IMR-90 (cell line): ENCODE measurements around the gene TUBB6. TPM values are rescaled to one million over a fixed set of nuclear protein-coding genes. Genes with fewer than 3 reads are reported as not detected.

Experiments
- ATAC-seq: fragments of 200-7000 bp; cut with Tn5 transposase; 2 replicates; pipeline ENCODE4 v1.9.1; 2020; ENCODE audit warnings: low read depth, mild to moderate bottlenecking, moderate library complexity
- BruUV-seq: library from RNA; stranded (reverse); fragments of 400-500 nt; replicated peaks from 2 replicates; lab custom pipeline; 2021; lab: Mats Ljungman, UMichigan
- CTCF ChIA-PET: fragments of 300-600 bp; formaldehyde crosslinking; extraction: SDS; loops from one replicate; lab custom pipeline; 2021; ENCODE audit warnings: antibody characterized with exemption; lab: Yijun Ruan, JAX
- POLR2A ChIA-PET: fragments of 300-600 bp; sonication (Branson Sonifier 250); formaldehyde crosslinking; loops from one replicate; lab custom pipeline; 2022; ENCODE audit warnings: antibody characterized with exemption; ENCODE audit not compliant: unreplicated experiment; lab: Charles Lee
- DNase-seq: peaks from one replicate; pipeline ENCODE4 v3.0.0; 2013
- H2AFZ ChIP-seq: replicated peaks from 2 replicates; pipeline ENCODE3; 2013; ENCODE audit warnings: low read length, mild to moderate bottlenecking; ENCODE audit not compliant: poor library complexity
- H2AK5ac ChIP-seq: 2 replicates; pipeline ENCODE4 v1.6.1; 2013; ENCODE audit warnings: low read depth, low read length, inconsistent platforms
- H2AK9ac ChIP-seq: replicated peaks from 2 replicates; pipeline ENCODE3; 2013; ENCODE audit warnings: mild to moderate bottlenecking, low read depth, low read length, moderate library complexity; ENCODE audit not compliant: poor library complexity
- H2BK120ac ChIP-seq: 2 replicates; pipeline ENCODE4 v1.6.1; 2013; ENCODE audit warnings: low read depth, low read length, inconsistent platforms
- H2BK15ac ChIP-seq: 3 replicates; pipeline ENCODE4 v1.6.1; 2013; ENCODE audit warnings: low read depth, low read length, inconsistent platforms
- H2BK20ac ChIP-seq: 2 replicates; pipeline ENCODE4 v1.6.1; 2013; ENCODE audit warnings: low read depth, mild to moderate bottlenecking, inconsistent platforms, low read length, moderate library complexity
- H2BK5ac ChIP-seq: 2 replicates; pipeline ENCODE4 v1.6.1; 2013; ENCODE audit warnings: mild to moderate bottlenecking, low read depth, low read length, inconsistent platforms; ENCODE audit not compliant: poor library complexity, severe bottlenecking
- H3K14ac ChIP-seq: replicated peaks from 2 replicates; pipeline ENCODE4 v1.6.1; 2013; ENCODE audit warnings: low read depth, low read length, inconsistent platforms
- H3K18ac ChIP-seq: 2 replicates; pipeline ENCODE4 v1.6.1; 2013; ENCODE audit warnings: low read depth, low read length, control low read depth
- H3K23ac ChIP-seq: 2 replicates; pipeline ENCODE4 v1.6.1; 2013; ENCODE audit warnings: low read depth, low read length, inconsistent platforms
- H3K27ac ChIP-seq: 2 replicates; pipeline ENCODE4 v1.5.1; 2013; ENCODE audit warnings: mild to moderate bottlenecking, control low read depth, low read length; ENCODE audit not compliant: insufficient read depth
- H3K27me3 ChIP-seq: 2 replicates; pipeline ENCODE4 v1.6.1; 2013; ENCODE audit warnings: low read length; ENCODE audit not compliant: control insufficient read depth, insufficient read depth
- H3K36me3 ChIP-seq: 2 replicates; pipeline ENCODE4 v1.6.1; 2013; ENCODE audit warnings: low read length, mixed read lengths; ENCODE audit not compliant: control insufficient read depth, insufficient read depth
- H3K4ac ChIP-seq: 2 replicates; pipeline ENCODE4 v1.6.1; 2013; ENCODE audit warnings: low read depth, low read length, inconsistent platforms
- H3K4me1 ChIP-seq: 2 replicates; pipeline ENCODE4 v1.6.1; 2013; ENCODE audit warnings: low read length, mixed read lengths; ENCODE audit not compliant: control insufficient read depth, insufficient read depth
- H3K4me2 ChIP-seq: 2 replicates; pipeline ENCODE4 v1.6.1; 2013; ENCODE audit warnings: low read depth, mild to moderate bottlenecking, control low read depth, low read length, moderate library complexity
- H3K4me3 ChIP-seq: 2 replicates; pipeline ENCODE4 v1.5.1; 2013; ENCODE audit warnings: low read depth, mild to moderate bottlenecking, control low read depth, low read length, moderate library complexity; ENCODE audit not compliant: insufficient read depth
- H3K56ac ChIP-seq: 2 replicates; pipeline ENCODE4 v1.6.1; 2013; ENCODE audit warnings: low read length, inconsistent platforms; ENCODE audit not compliant: insufficient read depth; ENCODE audit errors: extremely low read depth
- H3K79me1 ChIP-seq, 2 experiments: 2 replicates each; pipeline ENCODE4 v1.6.1; 2013; ENCODE audit warnings: low read length in 2 of 2, inconsistent platforms in 1 of 2, low read depth in 1 of 2
- H3K9ac ChIP-seq: 2 replicates; pipeline ENCODE4 v1.6.1; 2013; ENCODE audit warnings: low read depth, low read length, control low read depth
- H3K9me1 ChIP-seq: 2 replicates; pipeline ENCODE4 v1.6.1; 2013; ENCODE audit warnings: low read length, inconsistent platforms; ENCODE audit not compliant: insufficient read depth
- H3K9me3 ChIP-seq: 2 replicates; pipeline ENCODE4 v1.6.1; 2013; ENCODE audit warnings: low read length; ENCODE audit not compliant: control insufficient read depth, insufficient read depth
- H4K20me1 ChIP-seq: 2 replicates; pipeline ENCODE4 v1.6.1; 2013; ENCODE audit warnings: low read length, inconsistent platforms; ENCODE audit not compliant: insufficient read depth
- H4K5ac ChIP-seq: 2 replicates; pipeline ENCODE4 v1.6.1; 2013; ENCODE audit warnings: mild to moderate bottlenecking, low read depth, low read length, control low read depth
- H4K8ac ChIP-seq, 2 experiments: 2 replicates each; pipeline ENCODE4 v1.6.1; 2013; ENCODE audit warnings: low read depth in 2 of 2, low read length in 2 of 2, control low read depth in 1 of 2, inconsistent platforms in 1 of 2
- H4K91ac ChIP-seq: 2 replicates; pipeline ENCODE4 v1.6.1; 2013; ENCODE audit warnings: low read depth, low read length, inconsistent platforms; ENCODE audit not compliant: insufficient read depth
- BHLHE40 ChIP-seq: fragments of 150-350 bp; IDR thresholded peaks from 2 replicates; pipeline ENCODE4 v1.6.1; 2016; ENCODE audit warnings: mild to moderate bottlenecking, low read depth, low read length
- CEBPB ChIP-seq: IDR thresholded peaks from 2 replicates; pipeline ENCODE4 v1.6.1; 2012; ENCODE audit warnings: low read depth, low read length, improper control_type of control experiment
- CHD1 ChIP-seq: IDR thresholded peaks from 2 replicates; pipeline ENCODE4 v1.6.1; 2012; ENCODE audit warnings: low read depth, low read length, improper control_type of control experiment
- FOS ChIP-seq: fragments of 150-350 bp; IDR thresholded peaks from 2 replicates; pipeline ENCODE4 v1.6.1; 2016; ENCODE audit warnings: low read depth, low read length
- MAFK ChIP-seq: IDR thresholded peaks from 2 replicates; pipeline ENCODE4 v1.6.1; 2012; ENCODE audit warnings: low read depth, low read length, improper control_type of control experiment
- MAZ ChIP-seq: IDR thresholded peaks from 2 replicates; pipeline ENCODE4 v1.6.1; 2012; ENCODE audit warnings: low read depth, mild to moderate bottlenecking, low read length, improper control_type of control experiment, moderate library complexity, borderline replicate concordance
- MXI1 ChIP-seq: IDR thresholded peaks from 2 replicates; pipeline ENCODE4 v1.6.1; 2012; ENCODE audit warnings: low read depth, mild to moderate bottlenecking, low read length, moderate library complexity, borderline replicate concordance
- NFE2L2 ChIP-seq: fragments of 150-350 bp; IDR thresholded peaks from 2 replicates; pipeline ENCODE4 v1.6.1; 2016; ENCODE audit warnings: low read depth, mild to moderate bottlenecking, low read length
- POLR2A ChIP-seq: IDR thresholded peaks from 2 replicates; pipeline ENCODE4 v1.6.1; 2012; ENCODE audit warnings: mild to moderate bottlenecking, low read depth, low read length
- RAD21 ChIP-seq: IDR thresholded peaks from 2 replicates; pipeline ENCODE4 v1.6.1; 2012; ENCODE audit warnings: low read length, improper control_type of control experiment
- RFX5 ChIP-seq: IDR thresholded peaks from 2 replicates; pipeline ENCODE4 v1.8.0; 2012; ENCODE audit warnings: low read depth, mild to moderate bottlenecking, low read length, moderate library complexity
- SMC3 ChIP-seq: fragments of 150-350 bp; IDR thresholded peaks from 2 replicates; pipeline ENCODE4 v1.6.1; 2016; ENCODE audit warnings: low read depth, mild to moderate bottlenecking, antibody characterized with exemption, low read length, moderate library complexity
- WGBS, 2 experiments: methylation state at CpG; one replicate each; pipeline versions ENCODE4 v1.1.5 to v1.1.7; 2013; ENCODE audit warnings: missing lambda C conversion rate in 2 of 2; ENCODE audit not compliant: insufficient read length in 1 of 2; ENCODE audit errors: extremely low coverage in 2 of 2; 5-methylcytosine and 5-hydroxymethylcytosine counted together
- dilution Hi-C: fragments of 300-500 bp; cut with HindIII; formaldehyde crosslinking; loops from one replicate; pipeline ENCODE4 v1.14.3; 2018; ENCODE audit warnings: low sequenced_read_pairs; ENCODE audit not compliant: unreplicated experiment
- in situ Hi-C: fragments of 300-500 bp; cut with MboI; formaldehyde crosslinking; loops from 3 replicates; pipeline ENCODE4 v1.14.3; 2019; ENCODE audit warnings: low sequenced_read_pairs, inconsistent platforms, mixed read lengths
- intact Hi-C: fragments of 100-400 bp; cut with micrococcal nuclease; formaldehyde crosslinking; loops from 2 replicates; pipeline ENCODE4 v1.10.0; 2022
- polyA plus RNA-seq, 3 experiments: library from polyadenylated mRNA; depleted of rRNA; stranded (reverse); fragments of >200 nt; gene quantifications; 2 replicates each; pipeline ENCODE4 v1.2.3, GENCODE V29; 2012; ENCODE audit warnings: low replicate concordance in 1 of 3
- total RNA-seq: library from RNA; depleted of rRNA; stranded (reverse); fragments of >200 nt; gene quantifications from 2 replicates; pipeline ENCODE4 v1.2.3, GENCODE V29; 2012
- TF ChIP-seq, protein P1 (sequence below): fragments of 150-350 bp; IDR thresholded peaks from 2 replicates; pipeline ENCODE4 v1.6.1; 2017; ENCODE audit warnings: mild to moderate bottlenecking, antibody characterized with exemption, low read length, low read depth
- TF ChIP-seq, protein P2 (sequence below): fragments of 150-350 bp; IDR thresholded peaks from 2 replicates; pipeline ENCODE4 v1.6.1; 2016; ENCODE audit warnings: low read depth, mild to moderate bottlenecking, low read length, moderate library complexity, borderline replicate concordance
- TF ChIP-seq, protein P3 (sequence below): conservative IDR thresholded peaks from 2 replicates; pipeline ENCODE4 v1.5.1; 2012; ENCODE audit warnings: mild to moderate bottlenecking, low read depth, low read length, improper control_type of control experiment

TUBB6 gene
- total and polyA plus RNA-seq, 2 of the 4 experiments (the other 2 are of a cell fraction) = 927 to 1,040 TPM

DNA sequence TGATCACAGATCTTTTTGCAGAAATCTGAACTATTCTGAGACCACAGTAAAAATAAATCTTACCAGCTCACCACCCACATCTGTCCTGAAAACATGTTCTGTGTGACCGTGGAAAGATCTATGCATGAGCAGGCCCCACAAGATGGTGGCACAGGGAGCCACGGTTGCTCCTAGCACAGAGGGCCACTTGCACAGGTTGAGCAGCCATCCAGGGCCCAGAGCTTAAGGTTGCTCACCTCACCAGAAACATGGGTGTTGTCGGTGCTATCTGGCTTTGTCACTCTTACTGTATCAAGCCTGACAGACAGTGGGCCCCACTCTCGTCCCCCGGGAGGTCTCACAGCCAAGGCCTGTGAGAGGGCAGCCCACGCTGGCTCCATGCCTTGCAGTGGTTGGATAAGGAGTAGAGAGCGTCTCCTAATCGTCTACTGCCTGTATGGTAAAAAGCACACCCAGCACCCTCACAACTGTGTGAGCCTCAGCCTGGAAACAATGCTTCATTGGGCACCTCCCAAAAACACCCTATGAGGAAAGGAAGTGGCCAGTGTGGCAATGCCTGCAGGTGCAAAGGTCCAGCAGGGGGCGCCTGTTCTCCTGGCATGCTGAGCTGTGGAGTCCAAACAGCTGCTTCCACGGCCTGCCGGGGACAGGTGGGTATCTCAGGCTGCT, 19.6 kb downstream of the TUBB6 start:
- no peaks in the 10 kb centered on the region for H3K4me1 ChIP-seq
- H2AK5ac ChIP-seq = no peak overlapping the region
- no peaks in the 10 kb centered on the region for H3K9me3 ChIP-seq
- H2BK5ac ChIP-seq = no peak overlapping the region
- no peak overlapping the region for H3K14ac ChIP-seq
- no peak overlapping the region for H2BK15ac ChIP-seq
- H4K91ac ChIP-seq = no peak overlapping the region
- no peak overlapping the region for H3K4me2 ChIP-seq
- no peak overlapping the region for H3K18ac ChIP-seq
- peak overlapping the region; percentile 33 for H2AFZ ChIP-seq
- intact Hi-C loops (loop anchor here (1.0 to 2.0 kb wide), 2 partner anchors 28 to 49 kb away; partner anchors contain the start of gene AFG3L2), dilution Hi-C loops (no loop called here), in situ Hi-C loops (no loop called here)
- no peaks in the 10 kb centered on the region for H3K27me3 ChIP-seq
- H2AK9ac ChIP-seq = peak overlapping the region; percentile 70
- WGBS, 2 experiments = 75% methylated on average over 2 of the region's 11 CpGs; no CpG with 5 or more reads in 1 of the 2 experiments
- no peak overlapping the region for H3K23ac ChIP-seq
- H3K4me3 ChIP-seq = no peak overlapping the region
- BruUV-seq = no TSS peak
- ChIA-PET CTCF (interaction anchor here (0.6 to 1.4 kb wide), 5 partner anchors 8 to 715 kb away, joined by 3 to 5 read pairs (median 5); no protein-coding TSS in a partner anchor), POLR2A (no interaction called here)
- peaks cover 70% of the 10 kb centered on the region for H4K20me1 ChIP-seq
- H3K56ac ChIP-seq = no peak overlapping the region
- H3K36me3 ChIP-seq = peaks cover 51% of the 10 kb centered on the region
- peak; percentile 68 for ATAC-seq
- H2BK120ac ChIP-seq = no peak overlapping the region
- no peak overlapping the region for H3K27ac ChIP-seq
- peaks cover 26% of the 10 kb centered on the region for H3K9me1 ChIP-seq
- no peak overlapping the region for H3K9ac ChIP-seq
- no peak overlapping the region for H3K4ac ChIP-seq
- H2BK20ac ChIP-seq = no peak overlapping the region
- DNase-seq = peak; percentile 69
- H4K8ac ChIP-seq = no peak overlapping the region
- no peak overlapping the region; the same call in 1 of the 2 replicates for H4K5ac ChIP-seq
- H3K79me1 ChIP-seq = peaks cover 27 to 48% of the 10 kb centered on the region in 2 experiments
- no peak for TF ChIP-seq MXI1
- no peak; the same call in 1 of the 2 replicates for TF ChIP-seq MAFK
- TF ChIP-seq RFX5 = no peak
- TF ChIP-seq, protein P1, sequence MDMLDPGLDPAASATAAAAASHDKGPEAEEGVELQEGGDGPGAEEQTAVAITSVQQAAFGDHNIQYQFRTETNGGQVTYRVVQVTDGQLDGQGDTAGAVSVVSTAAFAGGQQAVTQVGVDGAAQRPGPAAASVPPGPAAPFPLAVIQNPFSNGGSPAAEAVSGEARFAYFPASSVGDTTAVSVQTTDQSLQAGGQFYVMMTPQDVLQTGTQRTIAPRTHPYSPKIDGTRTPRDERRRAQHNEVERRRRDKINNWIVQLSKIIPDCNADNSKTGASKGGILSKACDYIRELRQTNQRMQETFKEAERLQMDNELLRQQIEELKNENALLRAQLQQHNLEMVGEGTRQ = no peak
- no peak for TF ChIP-seq NFE2L2
- TF ChIP-seq, protein P2, sequence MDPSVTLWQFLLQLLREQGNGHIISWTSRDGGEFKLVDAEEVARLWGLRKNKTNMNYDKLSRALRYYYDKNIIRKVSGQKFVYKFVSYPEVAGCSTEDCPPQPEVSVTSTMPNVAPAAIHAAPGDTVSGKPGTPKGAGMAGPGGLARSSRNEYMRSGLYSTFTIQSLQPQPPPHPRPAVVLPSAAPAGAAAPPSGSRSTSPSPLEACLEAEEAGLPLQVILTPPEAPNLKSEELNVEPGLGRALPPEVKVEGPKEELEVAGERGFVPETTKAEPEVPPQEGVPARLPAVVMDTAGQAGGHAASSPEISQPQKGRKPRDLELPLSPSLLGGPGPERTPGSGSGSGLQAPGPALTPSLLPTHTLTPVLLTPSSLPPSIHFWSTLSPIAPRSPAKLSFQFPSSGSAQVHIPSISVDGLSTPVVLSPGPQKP = no peak
- peak; percentile 47 for TF ChIP-seq RAD21
- TF ChIP-seq, protein P3, sequence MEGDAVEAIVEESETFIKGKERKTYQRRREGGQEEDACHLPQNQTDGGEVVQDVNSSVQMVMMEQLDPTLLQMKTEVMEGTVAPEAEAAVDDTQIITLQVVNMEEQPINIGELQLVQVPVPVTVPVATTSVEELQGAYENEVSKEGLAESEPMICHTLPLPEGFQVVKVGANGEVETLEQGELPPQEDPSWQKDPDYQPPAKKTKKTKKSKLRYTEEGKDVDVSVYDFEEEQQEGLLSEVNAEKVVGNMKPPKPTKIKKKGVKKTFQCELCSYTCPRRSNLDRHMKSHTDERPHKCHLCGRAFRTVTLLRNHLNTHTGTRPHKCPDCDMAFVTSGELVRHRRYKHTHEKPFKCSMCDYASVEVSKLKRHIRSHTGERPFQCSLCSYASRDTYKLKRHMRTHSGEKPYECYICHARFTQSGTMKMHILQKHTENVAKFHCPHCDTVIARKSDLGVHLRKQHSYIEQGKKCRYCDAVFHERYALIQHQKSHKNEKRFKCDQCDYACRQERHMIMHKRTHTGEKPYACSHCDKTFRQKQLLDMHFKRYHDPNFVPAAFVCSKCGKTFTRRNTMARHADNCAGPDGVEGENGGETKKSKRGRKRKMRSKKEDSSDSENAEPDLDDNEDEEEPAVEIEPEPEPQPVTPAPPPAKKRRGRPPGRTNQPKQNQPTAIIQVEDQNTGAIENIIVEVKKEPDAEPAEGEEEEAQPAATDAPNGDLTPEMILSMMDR = peak; percentile 77
- TF ChIP-seq CEBPB = peak; percentile 78; the same call in 1 of the 2 replicates
- no peak for TF ChIP-seq BHLHE40
- TF ChIP-seq POLR2A = peak; percentile 61
- TF ChIP-seq CHD1 = no peak
- TF ChIP-seq SMC3 = peak; percentile 45
- TF ChIP-seq MAZ = no peak
- TF ChIP-seq FOS = no peak
